ENCODE data around the gene RNF150.

GRCh38 chr4:141081921-141082395 is 51.3 kb downstream of the RNF150 start:
- TF ChIP-seq CTCF (IDR thresholded peaks at IDR 0.05) (no peak), POLR2A (IDR thresholded peaks at IDR 0.05) (no peak)

Measured in thyroid gland (tissue), 4 donors.